ENCODE measurements around the gene CD248. TPM values are rescaled to one million over a fixed set of nuclear protein-coding genes. Genes with fewer than 3 reads are reported as not detected.
A peak's percentile ranks its signal among the peaks of the same experiment; 100 is the strongest.

CD248 gene, protein sequence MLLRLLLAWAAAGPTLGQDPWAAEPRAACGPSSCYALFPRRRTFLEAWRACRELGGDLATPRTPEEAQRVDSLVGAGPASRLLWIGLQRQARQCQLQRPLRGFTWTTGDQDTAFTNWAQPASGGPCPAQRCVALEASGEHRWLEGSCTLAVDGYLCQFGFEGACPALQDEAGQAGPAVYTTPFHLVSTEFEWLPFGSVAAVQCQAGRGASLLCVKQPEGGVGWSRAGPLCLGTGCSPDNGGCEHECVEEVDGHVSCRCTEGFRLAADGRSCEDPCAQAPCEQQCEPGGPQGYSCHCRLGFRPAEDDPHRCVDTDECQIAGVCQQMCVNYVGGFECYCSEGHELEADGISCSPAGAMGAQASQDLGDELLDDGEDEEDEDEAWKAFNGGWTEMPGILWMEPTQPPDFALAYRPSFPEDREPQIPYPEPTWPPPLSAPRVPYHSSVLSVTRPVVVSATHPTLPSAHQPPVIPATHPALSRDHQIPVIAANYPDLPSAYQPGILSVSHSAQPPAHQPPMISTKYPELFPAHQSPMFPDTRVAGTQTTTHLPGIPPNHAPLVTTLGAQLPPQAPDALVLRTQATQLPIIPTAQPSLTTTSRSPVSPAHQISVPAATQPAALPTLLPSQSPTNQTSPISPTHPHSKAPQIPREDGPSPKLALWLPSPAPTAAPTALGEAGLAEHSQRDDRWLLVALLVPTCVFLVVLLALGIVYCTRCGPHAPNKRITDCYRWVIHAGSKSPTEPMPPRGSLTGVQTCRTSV
- total RNA-seq (ENCODE audit: low replicate concordance): 99.1 and 193 TPM in 2 replicates

DNA sequence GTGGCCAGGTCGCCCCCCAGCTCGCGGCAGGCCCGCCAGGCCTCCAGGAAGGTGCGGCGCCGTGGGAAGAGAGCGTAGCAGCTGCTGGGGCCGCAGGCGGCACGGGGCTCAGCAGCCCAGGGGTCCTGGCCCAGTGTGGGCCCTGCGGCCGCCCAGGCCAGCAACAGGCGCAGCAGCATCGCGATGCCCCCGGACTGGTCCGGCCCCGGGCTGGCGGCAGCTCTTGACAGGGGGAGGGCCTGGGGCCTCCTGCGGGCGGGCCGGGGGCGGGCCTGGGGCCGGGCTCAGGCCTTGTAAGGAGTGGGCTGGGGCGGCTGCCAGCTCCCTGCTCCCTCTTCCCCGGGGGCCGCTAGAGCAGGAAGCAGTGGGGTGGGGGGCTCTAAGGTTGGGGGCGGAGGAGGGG is at the start of gene CD248:
Gene CD248, minus strand, starts transcription at position 196 of the 403 bp plus-strand sequence. Its CDS starts 17 bp downstream, at position 179.
- TF ChIP-seq, protein P1, sequence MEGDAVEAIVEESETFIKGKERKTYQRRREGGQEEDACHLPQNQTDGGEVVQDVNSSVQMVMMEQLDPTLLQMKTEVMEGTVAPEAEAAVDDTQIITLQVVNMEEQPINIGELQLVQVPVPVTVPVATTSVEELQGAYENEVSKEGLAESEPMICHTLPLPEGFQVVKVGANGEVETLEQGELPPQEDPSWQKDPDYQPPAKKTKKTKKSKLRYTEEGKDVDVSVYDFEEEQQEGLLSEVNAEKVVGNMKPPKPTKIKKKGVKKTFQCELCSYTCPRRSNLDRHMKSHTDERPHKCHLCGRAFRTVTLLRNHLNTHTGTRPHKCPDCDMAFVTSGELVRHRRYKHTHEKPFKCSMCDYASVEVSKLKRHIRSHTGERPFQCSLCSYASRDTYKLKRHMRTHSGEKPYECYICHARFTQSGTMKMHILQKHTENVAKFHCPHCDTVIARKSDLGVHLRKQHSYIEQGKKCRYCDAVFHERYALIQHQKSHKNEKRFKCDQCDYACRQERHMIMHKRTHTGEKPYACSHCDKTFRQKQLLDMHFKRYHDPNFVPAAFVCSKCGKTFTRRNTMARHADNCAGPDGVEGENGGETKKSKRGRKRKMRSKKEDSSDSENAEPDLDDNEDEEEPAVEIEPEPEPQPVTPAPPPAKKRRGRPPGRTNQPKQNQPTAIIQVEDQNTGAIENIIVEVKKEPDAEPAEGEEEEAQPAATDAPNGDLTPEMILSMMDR (IDR thresholded peaks at IDR 0.05; ENCODE audit: insufficient read depth, low read length): no peak
- H3K4me3 ChIP-seq (ENCODE audit: low read depth, low read length): peak within 1 kb of the TSS; percentile 98
- peak; percentile 83 for DNase-seq (ENCODE audit: low read depth)

DNA sequence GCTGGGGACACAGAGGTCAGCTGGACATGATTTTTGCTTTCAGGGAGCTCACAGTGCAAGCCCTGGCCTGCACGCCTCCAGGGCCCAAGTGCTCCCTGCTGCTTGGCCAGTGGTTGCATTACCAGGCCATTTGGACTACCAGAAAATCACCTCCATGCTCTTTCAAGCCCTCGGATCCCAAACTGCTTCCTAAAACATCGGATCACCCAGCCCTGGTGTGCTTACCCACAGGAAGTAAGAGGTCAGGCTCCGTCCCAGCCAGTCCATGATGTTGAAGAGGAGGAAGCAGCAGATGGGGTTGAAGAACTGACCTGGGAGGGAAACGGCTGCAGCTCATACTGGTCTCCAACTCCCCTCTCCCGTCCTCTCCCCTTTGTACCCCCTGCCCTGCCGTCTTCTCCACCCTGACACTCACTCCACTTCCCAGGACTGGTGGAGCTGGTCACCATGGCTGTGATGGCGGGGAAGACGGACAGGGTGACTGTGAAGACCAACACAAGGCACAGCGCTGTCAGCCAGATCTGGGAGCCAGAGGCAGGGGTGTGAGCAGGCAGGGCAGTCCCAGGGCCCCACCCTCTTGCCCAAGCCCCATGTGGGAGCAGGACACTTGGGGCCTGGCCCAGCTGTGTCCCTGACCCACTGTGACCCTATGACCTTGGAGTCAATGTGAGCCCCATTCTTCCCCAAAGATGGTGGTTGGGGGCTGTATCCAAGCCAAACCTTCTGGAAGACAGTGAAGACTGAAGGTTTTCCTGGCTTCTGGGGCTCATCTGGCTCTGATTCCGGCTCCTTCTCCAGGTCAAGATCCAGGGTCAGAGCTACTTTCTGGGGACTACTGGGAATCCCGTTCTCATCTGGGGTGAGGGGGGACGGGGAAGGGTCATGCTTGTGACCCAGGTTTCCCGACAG is 49.1 kb upstream of the CD248 start:
- TF ChIP-seq, protein P1 (IDR thresholded peaks at IDR 0.05; ENCODE audit: insufficient read depth, low read length): no peak
- H3K4me3 ChIP-seq (ENCODE audit: low read depth, low read length): no peak overlapping the region
- DNase-seq (ENCODE audit: low read depth): no peak

DNA sequence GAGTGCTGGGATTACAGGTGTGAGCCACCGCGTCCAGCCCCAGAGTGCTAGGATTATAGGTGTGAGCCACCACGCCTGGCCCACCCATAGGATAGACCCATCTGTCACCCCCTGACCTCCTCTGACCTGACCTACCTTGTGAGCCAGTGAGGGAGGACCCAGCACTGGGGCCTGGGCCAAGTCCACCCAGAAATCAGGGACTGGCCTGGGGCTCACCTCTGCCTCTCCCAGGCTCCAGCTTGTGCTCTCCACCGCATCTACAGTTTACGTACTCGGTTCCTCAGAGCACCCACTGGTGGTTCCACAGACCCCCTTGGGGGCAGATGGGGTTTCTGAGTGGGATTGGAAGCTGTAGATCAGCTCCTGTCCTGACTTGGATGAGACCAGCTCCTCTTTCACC is 48.3 kb upstream of the CD248 start:
- H3K4me3 ChIP-seq (ENCODE audit: low read depth, low read length): no peak overlapping the region
- TF ChIP-seq, protein P1 (IDR thresholded peaks at IDR 0.05; ENCODE audit: insufficient read depth, low read length): no peak
- DNase-seq (ENCODE audit: low read depth): no peak

DNA sequence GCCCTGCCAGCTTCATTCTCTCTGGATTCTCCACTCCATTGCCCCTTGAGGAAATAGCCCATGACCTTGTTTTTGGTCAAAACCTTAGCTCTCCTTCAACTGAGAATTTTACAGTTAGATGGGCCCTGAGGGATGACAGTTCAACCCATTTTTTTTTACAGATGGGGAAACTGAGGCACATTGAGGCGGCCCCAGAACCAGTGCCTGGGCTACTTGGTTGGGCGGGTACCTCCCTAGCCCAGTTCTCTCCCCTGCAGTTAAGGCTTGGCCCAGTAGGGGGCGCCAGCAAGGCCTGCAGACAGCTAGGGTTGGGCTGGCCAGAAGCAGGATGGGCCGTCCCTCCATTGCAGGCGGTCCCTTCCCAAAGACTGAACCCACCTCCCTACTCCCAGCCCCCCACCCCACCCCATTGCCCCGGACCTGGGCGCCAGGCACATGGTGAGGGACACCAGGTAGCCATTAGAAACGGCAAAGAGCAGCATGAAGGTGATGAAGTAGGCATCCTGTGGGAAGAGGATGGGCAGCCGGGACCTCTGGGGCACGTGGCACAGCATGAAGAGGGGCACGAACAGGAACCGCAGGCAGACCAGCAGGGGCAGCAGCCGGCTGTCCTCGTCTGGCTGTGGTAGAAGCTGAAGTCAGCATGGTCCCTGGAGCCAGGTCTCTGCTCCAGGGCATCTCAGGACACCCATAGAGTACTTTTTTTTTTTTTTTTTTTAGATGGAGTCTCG is 47.1 kb upstream of the CD248 start:
- no peak for DNase-seq (ENCODE audit: low read depth)
- H3K4me3 ChIP-seq (ENCODE audit: low read depth, low read length): no peak overlapping the region
- TF ChIP-seq, protein P1 (IDR thresholded peaks at IDR 0.05; ENCODE audit: insufficient read depth, low read length): peak; percentile 71

DNA sequence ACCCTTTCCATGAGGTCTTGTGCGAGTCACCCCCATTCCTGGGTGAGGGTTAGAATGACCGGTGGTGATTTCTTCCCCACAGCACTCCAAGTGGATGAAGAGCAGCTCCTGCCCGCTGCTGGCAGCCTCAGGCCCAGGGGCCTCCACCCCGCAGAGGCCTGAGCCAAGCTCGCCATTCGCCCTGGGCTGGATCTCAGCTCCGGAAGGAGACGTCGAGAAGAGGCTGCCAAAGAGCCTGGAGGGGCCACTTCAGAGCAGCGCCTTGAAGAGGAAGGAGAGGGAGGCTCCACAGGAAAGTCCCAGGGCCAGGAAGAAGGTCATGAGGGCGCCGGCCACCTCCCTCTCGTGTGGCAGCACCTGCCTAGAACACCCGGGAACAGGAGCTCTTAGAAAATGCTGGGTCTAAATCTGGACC is 46.4 kb upstream of the CD248 start:
- TF ChIP-seq, protein P1 (IDR thresholded peaks at IDR 0.05; ENCODE audit: insufficient read depth, low read length): no peak
- DNase-seq (ENCODE audit: low read depth): no peak
- H3K4me3 ChIP-seq (ENCODE audit: low read depth, low read length): no peak overlapping the region
